IMR-90 (cell line): ENCODE data around the gene MLLT10.

Experiments used
- BHLHE40 ChIP-seq: fragments of 150-350 bp; IDR thresholded peaks from 2 replicates; pipeline ENCODE4 v1.6.1; 2016; ENCODE audit warnings: mild to moderate bottlenecking, low read depth, low read length
- CEBPB ChIP-seq: IDR thresholded peaks from 2 replicates; pipeline ENCODE4 v1.6.1; 2012; ENCODE audit warnings: low read depth, low read length, improper control_type of control experiment
- CHD1 ChIP-seq: IDR thresholded peaks from 2 replicates; pipeline ENCODE4 v1.6.1; 2012; ENCODE audit warnings: low read depth, low read length, improper control_type of control experiment
- FOS ChIP-seq: fragments of 150-350 bp; IDR thresholded peaks from 2 replicates; pipeline ENCODE4 v1.6.1; 2016; ENCODE audit warnings: low read depth, low read length
- MAFK ChIP-seq: IDR thresholded peaks from 2 replicates; pipeline ENCODE4 v1.6.1; 2012; ENCODE audit warnings: low read depth, low read length, improper control_type of control experiment
- POLR2A ChIP-seq: IDR thresholded peaks from 2 replicates; pipeline ENCODE4 v1.6.1; 2012; ENCODE audit warnings: mild to moderate bottlenecking, low read depth, low read length
- RAD21 ChIP-seq: IDR thresholded peaks from 2 replicates; pipeline ENCODE4 v1.6.1; 2012; ENCODE audit warnings: low read length, improper control_type of control experiment
- RFX5 ChIP-seq: IDR thresholded peaks from 2 replicates; pipeline ENCODE4 v1.8.0; 2012; ENCODE audit warnings: low read depth, mild to moderate bottlenecking, low read length, moderate library complexity
- SMC3 ChIP-seq: fragments of 150-350 bp; IDR thresholded peaks from 2 replicates; pipeline ENCODE4 v1.6.1; 2016; ENCODE audit warnings: low read depth, mild to moderate bottlenecking, antibody characterized with exemption, low read length, moderate library complexity
- TF ChIP-seq, protein P1 (sequence below): conservative IDR thresholded peaks from 2 replicates; pipeline ENCODE4 v1.5.1; 2012; ENCODE audit warnings: mild to moderate bottlenecking, low read depth, low read length, improper control_type of control experiment
- TF ChIP-seq, protein P2 (sequence below): fragments of 150-350 bp; IDR thresholded peaks from 2 replicates; pipeline ENCODE4 v1.6.1; 2017; ENCODE audit warnings: mild to moderate bottlenecking, antibody characterized with exemption, low read length, low read depth
- TF ChIP-seq, protein P3 (sequence below): fragments of 150-350 bp; IDR thresholded peaks from 2 replicates; pipeline ENCODE4 v1.6.1; 2016; ENCODE audit warnings: low read depth, mild to moderate bottlenecking, low read length, moderate library complexity, borderline replicate concordance

DNA sequence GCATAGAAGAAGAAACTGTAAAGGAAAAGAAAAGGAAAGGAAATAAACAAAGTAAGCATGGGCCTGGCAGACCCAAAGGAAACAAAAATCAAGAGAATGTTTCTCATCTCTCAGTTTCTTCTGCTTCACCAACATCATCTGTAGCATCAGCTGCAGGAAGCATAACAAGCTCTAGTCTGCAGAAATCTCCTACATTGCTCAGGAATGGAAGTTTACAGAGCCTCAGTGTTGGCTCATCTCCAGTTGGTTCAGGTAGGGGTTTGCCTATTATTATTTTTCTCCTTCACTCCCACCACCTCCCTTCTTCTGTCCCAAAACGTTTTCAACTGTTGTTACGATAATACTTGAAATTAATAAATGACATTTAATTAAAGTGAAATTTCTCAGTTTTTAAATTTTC, 139.6 kb downstream of the MLLT10 start:
- TF ChIP-seq, protein P1, sequence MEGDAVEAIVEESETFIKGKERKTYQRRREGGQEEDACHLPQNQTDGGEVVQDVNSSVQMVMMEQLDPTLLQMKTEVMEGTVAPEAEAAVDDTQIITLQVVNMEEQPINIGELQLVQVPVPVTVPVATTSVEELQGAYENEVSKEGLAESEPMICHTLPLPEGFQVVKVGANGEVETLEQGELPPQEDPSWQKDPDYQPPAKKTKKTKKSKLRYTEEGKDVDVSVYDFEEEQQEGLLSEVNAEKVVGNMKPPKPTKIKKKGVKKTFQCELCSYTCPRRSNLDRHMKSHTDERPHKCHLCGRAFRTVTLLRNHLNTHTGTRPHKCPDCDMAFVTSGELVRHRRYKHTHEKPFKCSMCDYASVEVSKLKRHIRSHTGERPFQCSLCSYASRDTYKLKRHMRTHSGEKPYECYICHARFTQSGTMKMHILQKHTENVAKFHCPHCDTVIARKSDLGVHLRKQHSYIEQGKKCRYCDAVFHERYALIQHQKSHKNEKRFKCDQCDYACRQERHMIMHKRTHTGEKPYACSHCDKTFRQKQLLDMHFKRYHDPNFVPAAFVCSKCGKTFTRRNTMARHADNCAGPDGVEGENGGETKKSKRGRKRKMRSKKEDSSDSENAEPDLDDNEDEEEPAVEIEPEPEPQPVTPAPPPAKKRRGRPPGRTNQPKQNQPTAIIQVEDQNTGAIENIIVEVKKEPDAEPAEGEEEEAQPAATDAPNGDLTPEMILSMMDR = no peak
- TF ChIP-seq RAD21 (no peak), FOS (no peak), BHLHE40 (no peak), MAFK (no peak), RFX5 (no peak), POLR2A (no peak), SMC3 (no peak), CEBPB (no peak), CHD1 (no peak)
- TF ChIP-seq, protein P2, sequence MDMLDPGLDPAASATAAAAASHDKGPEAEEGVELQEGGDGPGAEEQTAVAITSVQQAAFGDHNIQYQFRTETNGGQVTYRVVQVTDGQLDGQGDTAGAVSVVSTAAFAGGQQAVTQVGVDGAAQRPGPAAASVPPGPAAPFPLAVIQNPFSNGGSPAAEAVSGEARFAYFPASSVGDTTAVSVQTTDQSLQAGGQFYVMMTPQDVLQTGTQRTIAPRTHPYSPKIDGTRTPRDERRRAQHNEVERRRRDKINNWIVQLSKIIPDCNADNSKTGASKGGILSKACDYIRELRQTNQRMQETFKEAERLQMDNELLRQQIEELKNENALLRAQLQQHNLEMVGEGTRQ = no peak
- TF ChIP-seq, protein P3, sequence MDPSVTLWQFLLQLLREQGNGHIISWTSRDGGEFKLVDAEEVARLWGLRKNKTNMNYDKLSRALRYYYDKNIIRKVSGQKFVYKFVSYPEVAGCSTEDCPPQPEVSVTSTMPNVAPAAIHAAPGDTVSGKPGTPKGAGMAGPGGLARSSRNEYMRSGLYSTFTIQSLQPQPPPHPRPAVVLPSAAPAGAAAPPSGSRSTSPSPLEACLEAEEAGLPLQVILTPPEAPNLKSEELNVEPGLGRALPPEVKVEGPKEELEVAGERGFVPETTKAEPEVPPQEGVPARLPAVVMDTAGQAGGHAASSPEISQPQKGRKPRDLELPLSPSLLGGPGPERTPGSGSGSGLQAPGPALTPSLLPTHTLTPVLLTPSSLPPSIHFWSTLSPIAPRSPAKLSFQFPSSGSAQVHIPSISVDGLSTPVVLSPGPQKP = no peak
